Smooth muscle cell (in vitro differentiated cells): ENCODE data around the gene IL2RA. TPM values are rescaled to one million over a fixed set of nuclear protein-coding genes. Genes with fewer than 3 reads are reported as not detected.

ENCODE experiments used
- DNase-seq: peaks from one replicate; lab custom pipeline; 2025; ENCODE audit not compliant: unreplicated experiment; lab: John Stamatoyannopoulos, UW
- H2AFZ ChIP-seq: fragments of 200-600 bp; sonication (generic); 2 replicates; pipeline ENCODE4 v1.6.0; 2016; ENCODE audit warnings: antibody characterized with exemption, low read depth, mild to moderate bottlenecking
- H3F3A ChIP-seq: fragments of 200-600 bp; sonication (generic); 2 replicates; pipeline ENCODE4 v1.6.0; 2017; ENCODE audit warnings: antibody characterized with exemption, low read depth
- H3K27ac ChIP-seq: fragments of 200-600 bp; sonication (generic); 2 replicates; pipeline ENCODE4 v1.5.1; 2016; ENCODE audit warnings: low read depth, mild to moderate bottlenecking
- H3K27me3 ChIP-seq: fragments of 200-600 bp; sonication (generic); 2 replicates; pipeline ENCODE4 v1.6.1; 2016; ENCODE audit warnings: low read depth, mild to moderate bottlenecking
- H3K36me3 ChIP-seq: fragments of 200-600 bp; sonication (generic); 2 replicates; pipeline ENCODE4 v1.5.1; 2016; ENCODE audit warnings: low read depth
- H3K4me1 ChIP-seq: fragments of 200-600 bp; sonication (generic); 2 replicates; pipeline ENCODE4 v1.5.1; 2016; ENCODE audit warnings: low read depth
- H3K4me2 ChIP-seq: fragments of 200-600 bp; sonication (generic); 2 replicates; pipeline ENCODE4 v1.6.0; 2016; ENCODE audit warnings: mild to moderate bottlenecking
- H3K4me3 ChIP-seq: fragments of 200-600 bp; sonication (generic); 2 replicates; pipeline ENCODE4 v1.5.1; 2016; ENCODE audit warnings: mild to moderate bottlenecking
- H3K79me2 ChIP-seq: fragments of 200-600 bp; sonication (generic); 2 replicates; pipeline ENCODE4 v1.6.0; 2016; ENCODE audit warnings: low read depth, mild to moderate bottlenecking
- H3K9ac ChIP-seq: fragments of 200-600 bp; sonication (generic); 2 replicates; pipeline ENCODE4 v1.6.0; 2016; ENCODE audit warnings: low read depth
- H3K9me3 ChIP-seq: fragments of 200-600 bp; sonication (generic); replicated peaks from 2 replicates; pipeline ENCODE4 v1.5.1; 2016; ENCODE audit warnings: low read depth
- H4K20me1 ChIP-seq: fragments of 200-600 bp; sonication (generic); 2 replicates; pipeline ENCODE4 v1.6.0; 2016; ENCODE audit warnings: low read depth
- CTCF ChIP-seq: fragments of 200-600 bp; sonication (generic); IDR thresholded peaks from 2 replicates; pipeline ENCODE4 v1.5.1; 2017; ENCODE audit warnings: borderline replicate concordance, mild to moderate bottlenecking, antibody characterized with exemption; ENCODE audit not compliant: insufficient read depth, poor library complexity, severe bottlenecking
- WGBS: methylation state at CpG from one replicate; pipeline ENCODE4 v1.1.7; 2016; ENCODE audit warnings: low lambda C conversion rate; 5-methylcytosine and 5-hydroxymethylcytosine counted together
- polyA plus RNA-seq: library from polyadenylated mRNA; unstranded; fragments of >200 nt; fragmentation: Nextera tagmentation; extraction: Ambion mirVana; gene quantifications from 2 replicates; pipeline ENCODE4 v1.2.1, GENCODE V29; 2016
- total RNA-seq: library from RNA; depleted of rRNA; stranded (reverse); fragments of >200 nt; gene quantifications from 2 replicates; pipeline ENCODE4 v1.2.3, GENCODE V29; 2014

Gene IL2RA
- total and polyA plus RNA-seq, 2 experiments from 2014 or later: not detected

- H4K20me1 ChIP-seq: no peaks in the 10 kb centered on the region
- no peak for TF ChIP-seq CTCF
- DNase-seq: no peak
- peak overlapping the region; percentile 90 for H2AFZ ChIP-seq
- no peaks in the 10 kb centered on the region for H3F3A ChIP-seq
- no peak overlapping the region for H3K27ac ChIP-seq
- H3K4me3 ChIP-seq: peak overlapping the region; percentile 80
- H3K27me3 ChIP-seq: peaks cover 88% of the 10 kb centered on the region
- WGBS: 3% methylated on average over 53 of the region's 82 CpGs
- H3K4me2 ChIP-seq: peak overlapping the region; percentile 99
- H3K4me1 ChIP-seq: no peaks in the 10 kb centered on the region
- no peaks in the 10 kb centered on the region for H3K36me3 ChIP-seq
- H3K79me2 ChIP-seq: no peaks in the 10 kb centered on the region
- no peaks in the 10 kb centered on the region for H3K9me3 ChIP-seq
- H3K9ac ChIP-seq: no peak overlapping the region
Observed at GRCh38 chr10:5976512-5977470, 85.4 kb downstream of the IL2RA start.

GRCh38 chr10:5975641-5976473 is 86.3 kb downstream of the IL2RA start:
- H3K9ac ChIP-seq: no peak overlapping the region

GRCh38 chr10:5973069-5973468 is 89.1 kb downstream of the IL2RA start:
- no peak overlapping the region for H3K4me2 ChIP-seq
- peaks cover 52% of the 10 kb centered on the region for H3K27me3 ChIP-seq
- no peaks in the 10 kb centered on the region for H3F3A ChIP-seq
- no peak overlapping the region for H2AFZ ChIP-seq
- H3K9ac ChIP-seq: no peak overlapping the region
- TF ChIP-seq CTCF: no peak
- H3K9me3 ChIP-seq: no peaks in the 10 kb centered on the region
- H3K27ac ChIP-seq: no peak overlapping the region
- no peak for DNase-seq
- H3K4me1 ChIP-seq: no peaks in the 10 kb centered on the region
- 79% methylated on average over 4 of the region's 4 CpGs for WGBS
- H4K20me1 ChIP-seq: no peaks in the 10 kb centered on the region
- H3K79me2 ChIP-seq: no peaks in the 10 kb centered on the region
- H3K4me3 ChIP-seq: no peak overlapping the region
- no peaks in the 10 kb centered on the region for H3K36me3 ChIP-seq

More at GRCh38 chr10:5975641-5976473, 86.3 kb downstream of the IL2RA start:
- Histone ChIP-seq H3K27me3 (peaks cover 80% of the 10 kb centered on the region), H3K9me3 (no peaks in the 10 kb centered on the region), H3K4me2 (peak overlapping the region; percentile 99), H3K36me3 (no peaks in the 10 kb centered on the region), H3K79me2 (no peaks in the 10 kb centered on the region), H3K4me3 (peak overlapping the region; percentile 80), H4K20me1 (no peaks in the 10 kb centered on the region), H3F3A (no peaks in the 10 kb centered on the region), H2AFZ (no peak overlapping the region), H3K4me1 (no peaks in the 10 kb centered on the region), H3K27ac (no peak overlapping the region)
- TF ChIP-seq CTCF: no peak
- DNase-seq: no peak
- 80% methylated on average over 20 of the region's 20 CpGs for WGBS
